HL-60 (cell line): ENCODE measurements around the gene NPAS2.

ENCODE experiments used
- POLR2AphosphoS5 ChIP-seq: IDR thresholded peaks from 2 replicates; pipeline ENCODE4 v1.6.1; 2012; ENCODE audit warnings: low read depth
- TF ChIP-seq, protein P1 (sequence below): IDR thresholded peaks from one replicate; pipeline ENCODE4 v1.5.1; 2011; ENCODE audit warnings: low read length, control low read depth, inconsistent platforms; ENCODE audit not compliant: insufficient read depth

DNA sequence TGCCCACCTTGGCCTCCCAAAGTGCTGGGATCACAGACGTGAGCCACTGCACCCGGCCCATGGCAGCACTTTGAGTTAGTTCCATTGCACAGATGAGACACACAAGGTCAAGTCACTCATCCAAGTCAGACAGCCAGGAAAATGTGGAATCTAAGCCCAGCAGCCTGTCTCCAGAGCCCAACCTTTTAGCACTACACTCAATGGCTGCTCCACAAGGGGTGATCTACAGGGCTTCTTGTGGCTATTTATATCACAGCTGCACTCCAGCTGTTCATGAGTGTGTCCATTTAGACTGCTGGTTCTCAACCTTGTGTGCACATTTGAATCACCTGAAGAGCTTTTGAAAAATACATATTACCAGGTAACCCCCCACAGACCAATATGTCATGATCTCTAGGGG, 109.2 kb downstream of the NPAS2 start:
- TF ChIP-seq, protein P1, sequence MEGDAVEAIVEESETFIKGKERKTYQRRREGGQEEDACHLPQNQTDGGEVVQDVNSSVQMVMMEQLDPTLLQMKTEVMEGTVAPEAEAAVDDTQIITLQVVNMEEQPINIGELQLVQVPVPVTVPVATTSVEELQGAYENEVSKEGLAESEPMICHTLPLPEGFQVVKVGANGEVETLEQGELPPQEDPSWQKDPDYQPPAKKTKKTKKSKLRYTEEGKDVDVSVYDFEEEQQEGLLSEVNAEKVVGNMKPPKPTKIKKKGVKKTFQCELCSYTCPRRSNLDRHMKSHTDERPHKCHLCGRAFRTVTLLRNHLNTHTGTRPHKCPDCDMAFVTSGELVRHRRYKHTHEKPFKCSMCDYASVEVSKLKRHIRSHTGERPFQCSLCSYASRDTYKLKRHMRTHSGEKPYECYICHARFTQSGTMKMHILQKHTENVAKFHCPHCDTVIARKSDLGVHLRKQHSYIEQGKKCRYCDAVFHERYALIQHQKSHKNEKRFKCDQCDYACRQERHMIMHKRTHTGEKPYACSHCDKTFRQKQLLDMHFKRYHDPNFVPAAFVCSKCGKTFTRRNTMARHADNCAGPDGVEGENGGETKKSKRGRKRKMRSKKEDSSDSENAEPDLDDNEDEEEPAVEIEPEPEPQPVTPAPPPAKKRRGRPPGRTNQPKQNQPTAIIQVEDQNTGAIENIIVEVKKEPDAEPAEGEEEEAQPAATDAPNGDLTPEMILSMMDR, result no peak
- TF ChIP-seq POLR2AphosphoS5, result no peak
